ENCODE results near the gene LCP2.

DNA sequence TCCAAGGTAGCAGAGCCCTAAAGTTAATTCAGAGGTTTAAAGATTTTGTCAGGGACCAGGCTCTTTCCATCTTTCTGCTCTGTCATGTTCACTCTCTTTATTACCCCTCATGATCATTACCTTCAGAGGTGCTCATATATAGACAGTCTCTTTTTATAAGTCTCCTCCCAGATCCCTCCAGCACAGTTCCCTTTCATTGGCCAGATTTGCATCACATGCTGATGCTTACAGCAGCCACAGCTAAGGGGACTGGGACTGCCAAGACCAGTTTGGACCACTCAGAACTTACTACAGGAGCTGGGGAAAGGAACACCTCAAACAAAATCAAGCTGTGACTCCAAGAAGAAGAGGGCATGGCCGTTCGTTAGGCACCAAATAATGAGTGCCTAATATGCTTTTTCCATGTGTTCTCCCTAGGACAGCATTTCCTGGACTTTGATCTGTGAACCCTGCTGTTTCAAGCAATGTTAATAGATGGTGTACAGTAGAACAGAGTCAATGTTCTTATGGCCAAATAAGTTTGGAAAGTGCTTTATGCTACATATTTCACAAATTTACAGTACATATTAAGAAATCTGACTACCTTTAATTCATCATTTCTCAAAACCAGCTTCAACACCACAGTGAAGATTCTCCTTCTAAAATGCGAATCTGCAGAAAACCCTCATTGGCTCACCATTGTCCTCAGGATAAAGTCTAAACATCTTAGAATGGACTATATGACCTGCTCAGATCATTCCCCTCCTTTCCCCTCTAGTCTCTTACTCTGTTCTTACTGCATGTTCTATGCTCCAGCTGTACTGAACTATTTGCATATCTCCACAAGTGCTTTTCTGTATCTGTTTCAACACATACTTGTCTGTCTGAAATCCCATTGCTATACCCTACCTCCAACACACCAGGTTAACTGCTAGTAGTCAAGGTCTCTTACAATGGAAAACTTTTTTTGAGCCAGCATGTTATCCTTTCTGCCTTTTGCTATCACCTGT is 61.4 kb downstream of the LCP2 start:
- TF ChIP-seq CTCF (conservative IDR thresholded peaks at IDR 0.05; ENCODE audit: low read length) (no peak), EZH2phosphoT487 (IDR thresholded peaks at IDR 0.05; ENCODE audit: borderline replicate concordance) (no peak)

Measured in Loucy (cell line).